H1 (cell line): ENCODE measurements around the gene ZXDC. TPM values are rescaled to one million over a fixed set of nuclear protein-coding genes. Genes with fewer than 3 reads are reported as not detected.

Source experiments
- CTCF ChIA-PET: fragments of 300-600 bp; sonication (Branson Sonifier 250); formaldehyde crosslinking; loops from one replicate; lab custom pipeline; 2021; ENCODE audit not compliant: partially characterized antibody; lab: Charles Lee
- POLR2A ChIA-PET: fragments of 300-600 bp; sonication (Branson Sonifier 250); formaldehyde crosslinking; loops from one replicate; lab custom pipeline; 2021; ENCODE audit warnings: inconsistent platforms; ENCODE audit not compliant: partially characterized antibody; lab: Charles Lee
- DNase-seq, 2 experiments: peaks; one replicate each; pipeline versions ENCODE4 v3.0.0 to v3.0.0-alpha.2; 2010 to 2022; ENCODE audit warnings: low spot score in 2 of 2, low read depth in 1 of 2, mixed read lengths in 1 of 2
- FAIRE-seq: peaks from 2 replicates; lab custom pipeline; 2011; peaks lifted over from hg19 to GRCh38; lab: Jason Lieb, UNC
- H2AFZ ChIP-seq: 2 replicates; pipeline ENCODE4 v1.8.1; 2012; ENCODE audit warnings: low read length, inconsistent platforms
- H2AK5ac ChIP-seq: 2 replicates; pipeline ENCODE4 v1.6.1; 2013; ENCODE audit warnings: low read depth, low read length
- H2BK120ac ChIP-seq: replicated peaks from 2 replicates; pipeline ENCODE3; 2013; ENCODE audit warnings: low read depth, low read length, inconsistent platforms
- H2BK12ac ChIP-seq: 2 replicates; pipeline ENCODE4 v1.6.1; 2013; ENCODE audit warnings: low read depth, low read length
- H2BK15ac ChIP-seq: 2 replicates; pipeline ENCODE4 v1.6.1; 2013; ENCODE audit warnings: low read length
- H2BK20ac ChIP-seq: 2 replicates; pipeline ENCODE4 v1.6.1; 2013; ENCODE audit warnings: low read length
- H2BK5ac ChIP-seq: 2 replicates; pipeline ENCODE4 v1.6.1; 2013; ENCODE audit warnings: low read depth, low read length
- H3K14ac ChIP-seq: 2 replicates; pipeline ENCODE4 v1.6.1; 2013; ENCODE audit warnings: inconsistent platforms; ENCODE audit not compliant: insufficient read length
- H3K18ac ChIP-seq: 2 replicates; pipeline ENCODE4 v1.6.1; 2013; ENCODE audit warnings: low read length; ENCODE audit errors: extremely low read depth
- H3K23ac ChIP-seq: 2 replicates; pipeline ENCODE4 v1.6.1; 2013; ENCODE audit warnings: inconsistent platforms; ENCODE audit not compliant: insufficient read length
- H3K23me2 ChIP-seq: 2 replicates; pipeline ENCODE4 v1.6.1; 2013; ENCODE audit warnings: low read depth, low read length
- H3K27ac ChIP-seq: 2 replicates; pipeline ENCODE4 v1.6.1; 2011; ENCODE audit warnings: low read depth, low read length, inconsistent platforms
- H3K27me3 ChIP-seq, 4 experiments: replicated peaks in 1 of 4; 1 replicate in 1 of 4; 2 replicates in 3 of 4; pipeline versions ENCODE4 v1.6.1 to v1.8.1; 2011 to 2013; ENCODE audit warnings: low read length in 3 of 4, mild to moderate bottlenecking in 3 of 4, inconsistent platforms in 2 of 4, mixed read lengths in 2 of 4, moderate library complexity in 1 of 4; ENCODE audit not compliant: control insufficient read depth in 3 of 4, insufficient read depth in 3 of 4; ENCODE audit errors: extremely low read depth in 1 of 4
- H3K36me3 ChIP-seq, 4 experiments: 2 replicates each; pipeline versions ENCODE4 v1.6.1 to v1.8.1; 2011 to 2013; ENCODE audit warnings: mild to moderate bottlenecking in 4 of 4, low read length in 3 of 4, moderate library complexity in 2 of 4, control low read depth in 1 of 4, inconsistent platforms in 1 of 4; ENCODE audit not compliant: insufficient read depth in 4 of 4, control insufficient read depth in 2 of 4
- H3K4ac ChIP-seq: replicated peaks from 2 replicates; pipeline ENCODE3; 2013; ENCODE audit warnings: low read length, low read depth, mixed read lengths, inconsistent platforms; ENCODE audit not compliant: insufficient read length
- H3K4me1 ChIP-seq, 4 experiments: replicated peaks in 1 of 4; 1 replicate in 1 of 4; 2 replicates in 3 of 4; pipeline versions ENCODE4 v1.6.1 to v1.8.1; 2011 to 2013; ENCODE audit warnings: low read length in 3 of 4, inconsistent platforms in 2 of 4, mixed read lengths in 1 of 4; ENCODE audit not compliant: insufficient read depth in 4 of 4, control insufficient read depth in 3 of 4
- H3K4me2 ChIP-seq, 2 experiments: 2 replicates each; pipeline versions ENCODE4 v1.6.1 to v1.8.1; 2011 to 2013; ENCODE audit warnings: low read depth in 2 of 2, low read length in 2 of 2, control low read depth in 1 of 2, inconsistent platforms in 1 of 2, mild to moderate bottlenecking in 1 of 2; ENCODE audit not compliant: insufficient read depth in 1 of 2
- H3K4me3 ChIP-seq, 4 experiments: fragments of 200-600, 300-600 bp in 1 of 4; sonication (generic), shearing (Covaris generic), sonication (Bioruptor Twin) in 1 of 4; 2 replicates each; pipeline versions ENCODE4 v1.5.1 to v1.8.1; 2011 to 2016; ENCODE audit warnings: low read length in 4 of 4, low read depth in 3 of 4, control low read depth in 2 of 4, inconsistent platforms in 2 of 4, mild to moderate bottlenecking in 2 of 4, mixed read lengths in 1 of 4, moderate library complexity in 1 of 4; ENCODE audit not compliant: insufficient read depth in 2 of 4; ENCODE audit errors: extremely low read depth in 1 of 4
- H3K56ac ChIP-seq: replicated peaks from 2 replicates; pipeline ENCODE3; 2013; ENCODE audit warnings: low read depth, mild to moderate bottlenecking, mixed read lengths, low read length, inconsistent platforms; ENCODE audit not compliant: insufficient read length
- H3K79me1 ChIP-seq: 2 replicates; pipeline ENCODE4 v1.6.1; 2013; ENCODE audit warnings: low read depth, low read length, control low read depth
- H3K79me2 ChIP-seq, 2 experiments: 2 replicates each; pipeline versions ENCODE4 v1.6.1 to v1.8.1; 2012 to 2013; ENCODE audit warnings: low read length in 2 of 2, mild to moderate bottlenecking in 2 of 2, inconsistent platforms in 1 of 2; ENCODE audit not compliant: insufficient read depth in 2 of 2, control insufficient read depth in 1 of 2
- H3K9ac ChIP-seq, 4 experiments: replicated peaks in 1 of 4; 1 replicate in 1 of 4; 2 replicates in 3 of 4; pipeline versions ENCODE4 v1.6.1 to v1.8.1; 2011 to 2013; ENCODE audit warnings: low read depth in 3 of 4, low read length in 3 of 4, control low read depth in 2 of 4, mild to moderate bottlenecking in 2 of 4, moderate library complexity in 2 of 4, inconsistent platforms in 1 of 4; ENCODE audit errors: extremely low read depth in 1 of 4
- H3K9me3 ChIP-seq, 2 experiments: 2 replicates each; pipeline versions ENCODE4 v1.6.1 to v1.8.1; 2012 to 2013; ENCODE audit warnings: mild to moderate bottlenecking in 2 of 2, moderate library complexity in 2 of 2, control low read depth in 1 of 2, inconsistent platforms in 1 of 2, low read depth in 1 of 2, low read length in 1 of 2, mixed read lengths in 1 of 2; ENCODE audit not compliant: insufficient read depth in 2 of 2
- H4K20me1 ChIP-seq, 2 experiments: replicated peaks in 1 of 2; 2 replicates each; pipeline versions ENCODE3 to v1.8.1; 2011 to 2013; ENCODE audit warnings: inconsistent platforms in 2 of 2, low read length in 2 of 2, mild to moderate bottlenecking in 1 of 2; ENCODE audit not compliant: insufficient read depth in 2 of 2, control insufficient read depth in 1 of 2
- H4K5ac ChIP-seq: 2 replicates; pipeline ENCODE4 v1.6.1; 2013; ENCODE audit warnings: low read length, low read depth, mixed read lengths, inconsistent platforms; ENCODE audit not compliant: insufficient read length
- H4K8ac ChIP-seq: 2 replicates; pipeline ENCODE4 v1.8.0; 2013; ENCODE audit warnings: mild to moderate bottlenecking, moderate library complexity, low read length, inconsistent platforms; ENCODE audit not compliant: insufficient read depth; ENCODE audit errors: extremely low read depth
- H4K91ac ChIP-seq: replicated peaks from 2 replicates; pipeline ENCODE3; 2013; ENCODE audit warnings: low read length, mixed read lengths, inconsistent platforms; ENCODE audit not compliant: insufficient read length
- GTF2F1 ChIP-seq: IDR thresholded peaks from 2 replicates; pipeline ENCODE4 v1.6.1; 2012; ENCODE audit warnings: low read depth, low read length, improper control_type of control experiment, borderline replicate concordance
- JUND ChIP-seq: IDR thresholded peaks from 2 replicates; pipeline ENCODE4 v1.6.1; 2011; ENCODE audit warnings: mild to moderate bottlenecking, improper control_type of control experiment, low read length
- KDM4A ChIP-seq: IDR thresholded peaks from one replicate; pipeline ENCODE4 v1.7.1; 2012; ENCODE audit warnings: low read depth, mild to moderate bottlenecking, moderate library complexity, low read length, inconsistent platforms; ENCODE audit not compliant: severe bottlenecking
- NANOG ChIP-seq: IDR thresholded peaks from 2 replicates; pipeline ENCODE4 v1.6.1; 2011; ENCODE audit warnings: low read length, low read depth, mild to moderate bottlenecking, inconsistent platforms; ENCODE audit not compliant: insufficient read depth, poor library complexity, severe bottlenecking
- POLR2A ChIP-seq, 2 experiments: IDR thresholded peaks; 1 replicate in 1 of 2; 2 replicates in 1 of 2; pipeline ENCODE4 v1.6.1; 2011; ENCODE audit warnings: low read depth in 2 of 2, low read length in 2 of 2, mild to moderate bottlenecking in 2 of 2; ENCODE audit errors: control extremely low read depth in 1 of 2
- SP2 ChIP-seq: IDR thresholded peaks from 2 replicates; pipeline ENCODE4 v1.6.1; 2012; ENCODE audit warnings: mild to moderate bottlenecking, low read length, inconsistent platforms
- TBP ChIP-seq: IDR thresholded peaks from 2 replicates; pipeline ENCODE4 v1.6.1; 2011; ENCODE audit warnings: low read depth, low read length, improper control_type of control experiment
- WGBS, 2 experiments: shearing (Covaris generic) in 1 of 2; methylation state at CpG; one replicate each; pipeline versions ENCODE4 v1.1.6 to v1.1.7; 2013 to 2015; ENCODE audit warnings: low lambda C conversion rate in 2 of 2, mixed read lengths in 2 of 2, inconsistent platforms in 1 of 2, low coverage in 1 of 2, missing lambda C conversion rate in 1 of 2; ENCODE audit not compliant: insufficient replicate concordance in 2 of 2, insufficient coverage in 1 of 2, insufficient read length in 1 of 2; ENCODE audit errors: extremely low coverage in 1 of 2, missing lambda C conversion rate in 1 of 2; 5-methylcytosine and 5-hydroxymethylcytosine counted together
- polyA plus RNA-seq, 7 experiments: library from polyadenylated mRNA; depleted of rRNA in 3 of 7; stranded (reverse) in 5 of 7; unstranded in 2 of 7; fragments of >200 nt in 5 of 7; fragments of 200-250 nt in 2 of 7; gene quantifications; 1 replicate in 5 of 7; 2 replicates in 1 of 7; 4 replicates in 1 of 7; pipeline versions ENCODE4 v1.2.1 to v1.2.3, GENCODE V29; 2011 to 2013; ENCODE audit warnings: missing spikeins in 2 of 7, mixed read lengths in 2 of 7
- total RNA-seq: library from RNA; stranded (reverse); fragmentation: NEBNext Ultra II Directional; extraction: Animal tissue kit (Norgen Biotek cat#: 25700); gene quantifications from 2 replicates; pipeline ENCODE4 v1.2.1, GENCODE V29; 2021

ZXDC gene
- total and polyA plus RNA-seq, 2 of the 8 experiments (the other 6 are each of a cell fraction or from before 2014, with no cell fraction given), result 12.7 to 24.3 TPM

DNA sequence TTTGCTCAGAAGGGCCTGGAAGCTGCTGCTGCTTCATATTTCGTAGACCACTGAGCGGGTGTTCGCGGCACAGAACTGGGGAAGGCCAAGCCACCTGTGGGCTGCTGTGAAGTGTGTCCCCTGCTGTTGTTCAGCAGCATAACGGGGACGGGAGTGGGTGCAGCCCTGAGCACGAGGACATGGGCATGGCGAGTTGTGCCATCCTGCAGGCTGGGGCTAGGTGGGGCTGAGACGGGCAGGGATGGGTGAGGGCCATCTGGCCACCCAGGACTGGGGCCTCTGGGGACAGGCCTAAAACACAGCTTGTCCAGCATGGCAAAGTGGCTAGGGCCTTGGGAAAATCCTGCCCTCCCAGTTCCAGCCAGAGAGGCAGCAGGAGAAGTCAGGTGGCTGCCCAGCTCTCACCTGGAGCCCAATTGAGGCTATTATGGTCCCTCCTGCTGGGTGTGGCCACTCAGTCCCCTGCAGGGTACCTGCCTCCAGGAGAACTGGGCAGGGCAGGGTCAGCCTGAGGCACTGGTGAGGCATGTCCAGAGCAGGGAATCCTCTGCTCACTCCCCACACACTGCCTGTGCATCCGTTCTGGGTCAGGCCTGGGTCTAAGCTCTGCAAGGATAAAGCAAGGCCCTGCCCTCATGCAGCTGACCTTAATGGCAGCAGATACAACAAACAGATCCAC, 51.5 kb downstream of the ZXDC start:
- Histone ChIP-seq H2AFZ (no peak overlapping the region), H2AK5ac (no peak overlapping the region), H3K79me2 (no peaks in the 10 kb centered on the region), H3K9me3 (peaks cover 4 to 5% of the 10 kb centered on the region in 2 experiments; a peak in 2 of 4 replicates), H3K9ac (no peak overlapping the region), H2BK20ac (no peak overlapping the region; the same call in 1 of the 2 replicates), H4K20me1 (no peaks in the 10 kb centered on the region), H3K14ac (no peak overlapping the region), H3K27ac (no peak overlapping the region), H2BK5ac (no peak overlapping the region), H3K79me1 (no peaks in the 10 kb centered on the region), H3K27me3 (no peaks in the 10 kb centered on the region; a peak in 1 of 7 replicates), H3K36me3 (no peaks in the 10 kb centered on the region), H2BK15ac (peak overlapping the region; percentile 90; the same call in 1 of the 2 replicates), H3K4me1 (peaks cover 0 to 7% (median 2%) of the 10 kb centered on the region in 4 experiments; a peak in 2 of 7 replicates), H3K18ac (no peak overlapping the region; the same call in 1 of the 2 replicates), H4K8ac (peak overlapping the region; percentile 18), H3K4me2 (no peak overlapping the region), H2BK120ac (no peak overlapping the region), H4K5ac (no peak overlapping the region), H3K4ac (no peak overlapping the region), H3K56ac (no peak overlapping the region), H3K23me2 (no peaks in the 10 kb centered on the region), H3K4me3 (no peak overlapping the region), H4K91ac (no peak overlapping the region), H2BK12ac (peak overlapping the region; percentile 43; the same call in 1 of the 2 replicates), H3K23ac (no peak overlapping the region)
- TF ChIP-seq GTF2F1 (no peak), TBP (no peak), JUND (no peak), NANOG (no peak), KDM4A (no peak), POLR2A (IDR thresholded peaks at IDR 0.05; ENCODE audit: control extremely low read depth in 1 of 2, low read depth in 2 of 2, low read length in 2 of 2) (no peak), SP2 (no peak)
- DNase-seq (peak in 1 of 2 experiments; percentile 39), FAIRE-seq (no peak)
- 87% methylated on average over 10 of the region's 10 CpGs; no CpG with 5 or more reads in 1 of the 2 experiments for WGBS, 2 experiments
- ChIA-PET CTCF (interaction anchor here (1.1 to 2.0 kb wide), 4 partner anchors 11 to 178 kb away, joined by 3 to 8 read pairs (median 3); no protein-coding TSS in a partner anchor), POLR2A (interaction anchor here (0.6 to 1.4 kb wide), 3 partner anchors 10 to 48 kb away, joined by 3 to 5 read pairs (median 4); no protein-coding TSS in a partner anchor)
